HepG2 (cell line): ENCODE results near the gene KLHL17. TPM values are rescaled to one million over a fixed set of nuclear protein-coding genes. Genes with fewer than 3 reads are reported as not detected.

Source experiments
- ATF6 ChIP-seq: sonication (generic); formaldehyde crosslinking; conservative IDR thresholded peaks from 2 replicates; pipeline ENCODE4 v1.4.0; 2020; ENCODE audit warnings: missing genetic modification reagents
- CEBPB ChIP-seq: IDR thresholded peaks from 2 replicates; pipeline ENCODE4 v1.6.1; 2011; ENCODE audit warnings: low read depth, low read length, improper control_type of control experiment, borderline replicate concordance
- DNMT3B ChIP-seq: conservative IDR thresholded peaks from 2 replicates; pipeline ENCODE4 v1.6.1; 2016; ENCODE audit warnings: missing biosample characterization, control low read depth
- HDAC2 ChIP-seq: sonication (generic); formaldehyde crosslinking; IDR thresholded peaks from 2 replicates; pipeline ENCODE4 v1.4.0; 2020; ENCODE audit warnings: missing genetic modification reagents
- HNF1A ChIP-seq, 2 experiments: sonication (generic) in 1 of 2; formaldehyde crosslinking in 1 of 2; IDR thresholded peaks; 2 replicates each; pipeline versions ENCODE4 v1.4.0 to v1.6.1; 2016 to 2020; ENCODE audit warnings: borderline replicate concordance in 1 of 2, low read depth in 1 of 2, mild to moderate bottlenecking in 1 of 2, missing genetic modification reagents in 1 of 2
- HOMEZ ChIP-seq: IDR thresholded peaks from 2 replicates; pipeline ENCODE4 v1.6.1; 2016; ENCODE audit warnings: low read depth
- MED13 ChIP-seq: sonication (generic); formaldehyde crosslinking; IDR thresholded peaks from 2 replicates; pipeline ENCODE4 v1.5.0; 2020; ENCODE audit warnings: missing genetic modification reagents
- MLXIP ChIP-seq: sonication (generic); formaldehyde crosslinking; IDR thresholded peaks from 2 replicates; pipeline ENCODE4 v1.9.0; 2021; ENCODE audit warnings: missing genetic modification reagents, borderline replicate concordance
- PHF20 ChIP-seq: sonication (generic); formaldehyde crosslinking; IDR thresholded peaks from 2 replicates; pipeline ENCODE4 v1.5.0; 2020; ENCODE audit warnings: mild to moderate bottlenecking, missing genetic modification reagents
- TOE1 ChIP-seq: sonication (generic); formaldehyde crosslinking; IDR thresholded peaks from 2 replicates; pipeline ENCODE4 v1.4.0; 2020; ENCODE audit warnings: mild to moderate bottlenecking, missing genetic modification reagents
- ZNF782 ChIP-seq: sonication (generic); formaldehyde crosslinking; IDR thresholded peaks from 2 replicates; pipeline ENCODE4 v1.4.0; 2020; ENCODE audit warnings: missing genetic modification reagents, mild to moderate bottlenecking, borderline replicate concordance
- ZSCAN22 ChIP-seq: sonication (generic); formaldehyde crosslinking; IDR thresholded peaks from 2 replicates; pipeline ENCODE4 v1.4.0; 2020; ENCODE audit warnings: mild to moderate bottlenecking, missing genetic modification reagents
- polyA plus RNA-seq, 8 experiments: library from polyadenylated mRNA; depleted of rRNA in 3 of 8; stranded (reverse) in 7 of 8; unstranded in 1 of 8; fragments of >200 nt; fragmentation: Illumina TruSeq in 4 of 8; extraction: Trizol in 4 of 8; gene quantifications; 2 replicates each; pipeline versions ENCODE4 v1.2.1 to v1.2.3, GENCODE V29; 2011 to 2016; ENCODE audit warnings: low read depth in 4 of 8, missing spikeins in 1 of 8, mixed read lengths in 1 of 8; ENCODE audit not compliant: insufficient read depth in 1 of 8
- total RNA-seq, 5 experiments: library from RNA; depleted of rRNA; stranded (reverse); fragments of >200 nt; fragmentation: Illumina TruSeq; extraction: Trizol; gene quantifications; 2 replicates each; pipeline ENCODE4 v1.2.3, GENCODE V29; 2016; ENCODE audit warnings: low read depth in 1 of 5
- TF ChIP-seq, protein P1 (sequence below): sonication (generic); formaldehyde crosslinking; IDR thresholded peaks from 2 replicates; pipeline ENCODE4 v1.4.0; 2020; ENCODE audit warnings: missing genetic modification reagents
- TF ChIP-seq, protein P2 (sequence below), 2 experiments: fragments of 450-650 bp in 1 of 2; sonication (generic) in 1 of 2; formaldehyde crosslinking; IDR thresholded peaks; 2 replicates each; pipeline versions ENCODE4 v1.5.0 to v1.8.0; 2020 to 2022; ENCODE audit warnings: mild to moderate bottlenecking in 1 of 2, missing genetic modification reagents in 1 of 2

The KLHL17 gene
- total and polyA plus RNA-seq, 2 of the 13 experiments (the other 11 are each of a cell fraction or from before 2014, with no cell fraction given) = 9.3 to 24.7 TPM

- TF ChIP-seq MLXIP (no peak), CEBPB (no peak), HOMEZ (CRISPR knock-in tag) (no peak; the same call in 1 of the 2 replicates), HDAC2 (CRISPR knock-in tag) (no peak), MED13 (CRISPR knock-in tag) (no peak), HNF1A (IDR thresholded peaks at IDR 0.05; ENCODE audit: low read depth) (no peak), HNF1A (CRISPR knock-in tag; IDR thresholded peaks at IDR 0.05; ENCODE audit: borderline replicate concordance) (no peak; the same call in 1 of the 2 replicates), DNMT3B (CRISPR knock-in tag) (no peak), ZSCAN22 (no peak), ATF6 (no peak), PHF20 (CRISPR knock-in tag) (no peak; the same call in 1 of the 2 replicates), TOE1 (CRISPR knock-in tag) (no peak), ZNF782 (CRISPR knock-in tag) (peak; percentile 82; the same call in 1 of the 2 replicates)
- TF ChIP-seq, protein P1, sequence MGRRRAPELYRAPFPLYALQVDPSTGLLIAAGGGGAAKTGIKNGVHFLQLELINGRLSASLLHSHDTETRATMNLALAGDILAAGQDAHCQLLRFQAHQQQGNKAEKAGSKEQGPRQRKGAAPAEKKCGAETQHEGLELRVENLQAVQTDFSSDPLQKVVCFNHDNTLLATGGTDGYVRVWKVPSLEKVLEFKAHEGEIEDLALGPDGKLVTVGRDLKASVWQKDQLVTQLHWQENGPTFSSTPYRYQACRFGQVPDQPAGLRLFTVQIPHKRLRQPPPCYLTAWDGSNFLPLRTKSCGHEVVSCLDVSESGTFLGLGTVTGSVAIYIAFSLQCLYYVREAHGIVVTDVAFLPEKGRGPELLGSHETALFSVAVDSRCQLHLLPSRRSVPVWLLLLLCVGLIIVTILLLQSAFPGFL (CRISPR knock-in tag) = no peak
- TF ChIP-seq, protein P2, sequence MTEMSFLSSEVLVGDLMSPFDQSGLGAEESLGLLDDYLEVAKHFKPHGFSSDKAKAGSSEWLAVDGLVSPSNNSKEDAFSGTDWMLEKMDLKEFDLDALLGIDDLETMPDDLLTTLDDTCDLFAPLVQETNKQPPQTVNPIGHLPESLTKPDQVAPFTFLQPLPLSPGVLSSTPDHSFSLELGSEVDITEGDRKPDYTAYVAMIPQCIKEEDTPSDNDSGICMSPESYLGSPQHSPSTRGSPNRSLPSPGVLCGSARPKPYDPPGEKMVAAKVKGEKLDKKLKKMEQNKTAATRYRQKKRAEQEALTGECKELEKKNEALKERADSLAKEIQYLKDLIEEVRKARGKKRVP (CRISPR knock-in tag; IDR thresholded peaks at IDR 0.05) = no peak
Measured at GRCh38 chr1:1004780-1005697, 44.7 kb downstream of the KLHL17 start (continued).
